ENCODE data around the gene RNF34.
A peak's percentile ranks its signal among the peaks of the same experiment; 100 is the strongest.
"Not testable (repeated sequence)": the region's sequence is repeated elsewhere in the genome, so short reads cannot be mapped to it uniquely, and the experiment has no call there.

RNF34 gene

DNA sequence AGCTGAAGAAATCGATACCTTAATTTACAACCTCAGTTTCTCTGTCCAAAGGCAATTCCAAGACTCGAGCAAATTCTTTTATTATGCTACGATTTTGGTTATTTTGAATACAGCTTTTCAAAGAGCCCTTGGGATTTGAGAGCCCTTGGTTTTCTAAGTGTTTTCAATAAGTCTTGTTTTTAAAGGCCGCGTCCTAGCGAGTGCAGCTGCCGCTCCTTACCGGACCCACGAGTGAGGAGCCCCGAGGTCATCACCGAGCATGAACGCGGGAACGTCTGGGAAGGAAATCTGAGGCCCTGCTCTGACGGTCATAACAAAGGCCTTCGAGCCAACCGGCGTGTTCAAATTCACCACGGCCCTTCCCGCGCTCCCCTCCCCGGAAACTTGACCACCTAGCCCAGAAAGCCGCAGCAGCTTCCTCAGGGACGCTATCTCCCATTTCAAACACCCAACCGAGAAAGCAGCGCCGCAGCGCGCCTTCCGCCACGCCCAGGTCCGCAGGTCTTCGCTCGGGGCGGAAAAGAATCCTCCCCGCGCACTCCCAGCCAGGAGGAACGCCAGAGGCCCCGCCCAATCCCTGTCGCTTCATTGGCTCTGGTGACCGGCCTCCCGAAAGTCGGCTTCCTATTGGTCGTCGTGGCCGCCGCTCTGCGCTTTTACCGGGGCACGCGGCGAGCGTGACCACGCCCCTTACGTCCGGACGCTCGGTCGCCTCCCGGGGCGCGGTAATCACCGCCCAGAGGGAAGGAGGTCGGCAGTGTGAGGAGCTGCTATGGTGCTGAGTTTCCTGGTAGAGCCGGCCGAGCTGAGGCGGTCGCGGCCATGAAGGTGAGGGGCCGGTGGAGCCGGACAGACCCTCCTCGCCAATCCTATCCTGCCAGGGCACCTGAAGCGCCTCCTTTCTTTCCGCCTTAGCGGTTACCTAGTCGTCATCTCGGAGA lies at the start of gene RNF34:
RNF34 (plus strand) TSS at position 728 of the 941 bp plus-strand sequence; CDS start at position 823, 95 bp downstream.
- DNase-seq (ENCODE audit: low read depth in 4 of 4, low spot score in 1 of 4), result peak; percentile 90 to 99 (median 94)

DNA sequence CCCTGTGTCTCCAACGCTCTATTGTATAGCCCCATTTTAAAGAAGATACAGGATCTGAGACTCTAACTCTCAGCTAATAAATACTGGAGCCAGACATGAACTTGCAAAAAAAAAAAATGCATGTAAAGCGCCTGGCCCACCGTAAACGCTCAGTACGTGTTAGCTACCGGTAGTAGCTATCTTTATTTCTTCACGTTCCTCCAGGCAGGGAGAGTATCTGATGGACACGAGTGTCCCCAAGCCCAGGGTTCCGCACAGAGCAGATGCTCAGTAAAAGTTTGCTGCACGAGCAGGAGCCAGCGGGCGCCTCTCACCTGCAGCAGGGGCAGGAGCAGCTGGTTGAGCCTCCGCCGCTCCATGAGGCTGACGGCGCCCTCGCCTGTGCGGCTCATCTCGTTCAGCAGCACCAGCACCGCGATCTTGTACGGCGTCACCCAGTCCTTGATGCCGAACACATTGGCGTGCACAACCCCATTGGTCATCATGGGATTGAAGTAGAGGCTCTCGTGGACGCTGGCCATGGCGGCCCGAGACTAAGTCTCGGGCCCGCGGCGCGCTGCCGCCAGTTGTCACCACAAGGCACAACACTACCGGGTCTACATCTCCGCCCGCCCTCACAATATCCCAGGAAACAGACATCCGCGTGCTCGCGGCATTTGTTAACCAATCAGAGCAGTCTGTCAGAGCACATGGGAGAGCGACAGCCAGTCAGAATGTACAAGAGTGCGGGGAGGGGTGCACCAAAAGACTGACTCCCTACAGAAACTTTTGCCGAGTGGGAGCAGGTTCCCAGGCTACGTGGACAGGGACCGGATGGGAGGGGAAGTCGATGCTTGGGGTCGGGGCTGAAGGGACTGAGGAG lies 47.9 kb upstream of the RNF34 start, which contains the start of gene ANAPC5:
ANAPC5 (minus strand) TSS at position 592 of the 862 bp plus-strand sequence; CDS start at position 521, 71 bp downstream.
- DNase-seq (ENCODE audit: low read depth in 4 of 4, low spot score in 1 of 4), result peak; percentile 69 to 89 (median 74)

DNA sequence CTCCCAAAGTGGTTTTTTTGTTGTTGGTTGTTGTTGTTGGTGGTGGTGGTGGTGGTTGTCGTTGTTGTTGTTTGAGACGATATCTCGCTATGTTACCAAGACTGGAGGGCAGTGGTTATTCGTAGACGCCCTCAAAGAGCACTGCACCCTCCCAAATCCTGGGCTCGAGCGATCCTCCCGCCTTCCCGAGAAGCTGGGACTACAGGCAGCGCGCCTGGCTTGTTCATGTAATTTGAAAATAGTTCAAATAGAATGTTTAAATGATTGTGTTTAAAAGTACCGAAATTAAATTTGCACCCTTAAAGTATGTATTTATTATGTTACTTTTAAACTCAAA lies 47.3 kb upstream of the RNF34 start:
- DNase-seq (ENCODE audit: low read depth in 4 of 4, low spot score in 1 of 4), result no peak

- DNase-seq (ENCODE audit: low read depth in 4 of 4, low spot score in 1 of 4), result no peak
Measured at GRCh38 chr12:121355818-121356217, 44.1 kb upstream of the RNF34 start.

GRCh38 chr12:121356657-121357056 lies 43.3 kb upstream of the RNF34 start:
- DNase-seq (ENCODE audit: low read depth in 4 of 4, low spot score in 1 of 4), result no peak

- no peak for DNase-seq (ENCODE audit: low read depth in 4 of 4, low spot score in 1 of 4)
Measured at GRCh38 chr12:121357331-121357730, 42.6 kb upstream of the RNF34 start.

DNA sequence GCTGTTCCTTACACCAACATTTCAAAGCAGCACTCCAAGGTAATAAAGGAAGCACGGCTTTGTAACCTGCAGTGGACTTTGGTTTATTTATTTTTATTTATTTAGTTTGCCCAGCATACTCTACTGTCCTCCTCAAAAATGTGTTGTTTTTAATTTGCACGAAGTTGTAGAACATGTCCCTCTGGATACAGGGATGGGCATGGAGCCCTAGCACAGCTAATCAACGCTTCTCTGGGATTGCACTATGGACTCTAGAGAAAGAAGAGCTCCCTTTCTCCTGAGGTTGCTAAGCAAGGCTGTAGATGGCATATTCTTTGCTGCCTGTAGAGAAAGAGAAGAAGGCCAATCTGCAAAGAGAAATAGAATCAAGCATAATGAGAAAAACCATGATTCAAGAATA lies 41.8 kb upstream of the RNF34 start:
- DNase-seq (ENCODE audit: low read depth in 4 of 4, low spot score in 1 of 4), result no peak

GRCh38 chr12:121364683-121365121 lies 35.2 kb upstream of the RNF34 start:
- no peak for DNase-seq (ENCODE audit: low read depth in 4 of 4, low spot score in 1 of 4)

DNA sequence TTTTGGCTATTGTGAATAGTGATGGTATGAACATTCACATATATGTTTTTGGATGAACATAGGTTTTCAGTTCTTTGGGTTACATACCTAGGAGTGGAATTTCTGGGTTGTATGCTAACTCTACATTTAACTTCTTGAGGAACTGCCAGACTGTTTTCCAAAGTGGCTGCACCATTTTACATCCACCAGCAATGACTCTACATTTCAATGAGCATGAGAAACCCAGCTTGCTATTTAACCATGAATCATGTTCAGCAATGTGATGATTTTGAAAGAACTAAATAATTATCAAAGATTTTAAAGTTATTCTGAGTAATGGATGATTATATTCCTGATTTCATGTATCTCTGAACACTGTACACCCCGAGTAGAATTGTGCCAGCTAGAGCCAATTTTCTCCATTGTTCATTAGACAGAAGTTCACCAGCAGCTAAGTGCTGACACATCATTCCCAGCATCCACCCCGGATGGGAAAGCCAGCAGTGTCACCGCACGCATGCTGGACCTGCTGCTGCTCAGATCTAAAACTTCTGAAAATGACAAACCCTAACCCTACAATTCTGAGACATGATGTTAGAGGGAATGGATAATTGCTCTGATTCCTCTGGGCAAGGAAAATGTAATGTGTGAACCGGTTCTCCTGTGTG lies 34.4 kb upstream of the RNF34 start:
- no peak for DNase-seq (ENCODE audit: low read depth in 4 of 4, low spot score in 1 of 4)

- no peak for DNase-seq (ENCODE audit: low read depth in 4 of 4, low spot score in 1 of 4)
Measured at GRCh38 chr12:121366063-121366459, 33.9 kb upstream of the RNF34 start.

DNA sequence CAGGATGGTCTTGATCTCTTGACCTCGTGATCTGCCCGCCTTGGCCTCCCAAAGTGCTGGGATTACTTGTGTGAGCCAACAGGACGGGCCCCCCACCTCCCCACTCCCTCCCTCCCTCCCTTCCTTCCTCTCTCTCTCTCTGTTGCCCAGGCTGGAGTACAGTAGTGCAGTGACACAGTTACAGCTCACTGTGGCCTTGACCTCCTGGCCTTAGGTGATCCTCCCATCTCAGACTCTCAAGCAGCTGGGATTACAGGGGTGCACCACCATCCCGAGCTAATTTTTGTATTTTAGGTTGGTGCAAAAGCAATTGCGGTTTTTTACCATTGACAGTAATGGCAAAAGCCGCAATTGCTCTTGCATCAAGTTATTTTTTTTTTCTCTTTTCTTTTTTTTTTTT lies 28.5 kb upstream of the RNF34 start:
- no peak for DNase-seq (ENCODE audit: low read depth in 4 of 4, low spot score in 1 of 4)

- no peak for DNase-seq (ENCODE audit: low read depth in 4 of 4, low spot score in 1 of 4)
Measured at GRCh38 chr12:121373755-121374154, 26.2 kb upstream of the RNF34 start.

- not testable (repeated sequence) for DNase-seq (ENCODE audit: low read depth in 4 of 4, low spot score in 1 of 4)
Measured at GRCh38 chr12:121374336-121374735, 25.6 kb upstream of the RNF34 start.

DNA sequence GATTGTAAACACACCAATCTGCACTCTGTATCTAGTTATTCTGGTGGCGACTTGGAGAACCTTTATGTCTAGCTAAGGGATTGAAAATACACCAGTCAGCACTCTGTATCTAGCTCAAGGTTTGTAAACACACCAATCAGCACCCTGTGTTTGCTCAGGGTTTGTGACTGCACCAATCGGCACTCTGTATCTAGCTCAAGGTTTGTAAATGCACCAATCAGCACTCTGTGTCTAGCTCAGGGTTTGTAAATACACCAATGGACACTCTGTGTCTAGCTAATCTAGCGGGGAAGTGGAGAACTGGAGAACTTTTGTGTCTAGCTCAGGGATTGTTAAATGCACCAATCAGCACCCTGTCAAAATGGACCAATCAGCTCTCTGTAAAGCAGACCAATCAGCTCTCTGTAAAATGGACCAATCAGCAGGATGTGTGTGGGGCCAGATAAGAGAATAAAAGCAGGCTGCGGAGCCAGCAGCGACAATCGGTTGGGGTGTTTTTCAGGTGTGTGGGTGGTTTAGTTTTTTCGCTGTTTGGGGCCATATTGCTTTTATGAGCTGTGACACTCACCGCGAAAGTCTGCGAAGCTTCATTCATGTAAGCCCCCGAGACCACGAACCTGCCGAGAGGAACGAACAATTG lies 24.9 kb upstream of the RNF34 start:
- not testable (repeated sequence) for DNase-seq (ENCODE audit: low read depth in 4 of 4, low spot score in 1 of 4)

DNA sequence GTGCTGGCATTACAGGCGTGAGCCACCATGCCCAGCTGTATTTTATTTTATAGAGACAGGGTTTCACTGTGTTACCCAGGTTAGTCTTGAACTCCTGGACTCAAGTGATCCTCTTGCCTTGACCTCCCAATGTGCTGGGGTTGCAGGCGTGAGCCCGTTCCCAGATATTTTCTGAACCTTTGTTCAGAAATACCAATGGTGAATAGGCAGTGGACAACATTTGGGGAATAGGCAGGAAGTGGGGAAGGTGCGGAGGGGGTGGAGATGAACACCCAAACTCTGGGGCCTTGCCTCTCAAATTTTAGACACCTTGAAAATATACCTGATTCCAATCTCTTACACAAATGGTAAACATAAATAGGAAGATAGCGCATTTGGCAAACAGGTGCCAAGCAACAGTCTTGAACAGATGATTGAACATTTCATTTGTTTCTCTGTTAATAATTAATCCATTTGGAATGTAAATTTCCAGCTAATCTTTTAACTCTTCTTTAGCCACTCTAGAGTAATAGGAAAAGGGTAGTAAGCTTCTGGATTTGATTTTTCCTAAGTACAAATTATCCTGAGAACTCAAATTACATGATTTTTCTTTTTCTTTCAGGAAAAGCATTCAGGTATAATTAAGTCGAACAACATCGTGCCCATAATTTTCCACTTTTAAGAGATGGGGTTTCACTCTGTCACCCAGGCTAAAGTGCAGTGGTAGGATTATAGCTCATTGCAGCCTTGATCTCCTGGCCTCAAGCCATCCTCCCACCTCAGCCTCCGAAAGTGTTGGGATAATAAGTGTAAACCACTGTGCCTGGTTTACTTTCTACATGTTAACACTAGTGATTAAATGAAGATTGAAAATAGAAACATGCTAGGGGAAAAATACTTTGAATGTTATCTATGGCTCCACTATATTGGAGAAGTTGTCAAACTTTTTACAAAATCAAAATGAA lies 22.9 kb upstream of the RNF34 start:
- DNase-seq (ENCODE audit: low read depth in 4 of 4, low spot score in 1 of 4), result no peak

- no peak for DNase-seq (ENCODE audit: low read depth in 4 of 4, low spot score in 1 of 4)
Measured at GRCh38 chr12:121378736-121379135, 21.2 kb upstream of the RNF34 start.

GRCh38 chr12:121379945-121380344 lies 20.0 kb upstream of the RNF34 start:
- no peak for DNase-seq (ENCODE audit: low read depth in 4 of 4, low spot score in 1 of 4)

- DNase-seq (ENCODE audit: low read depth in 4 of 4, low spot score in 1 of 4), result no peak
Measured at GRCh38 chr12:121383601-121384021, 16.3 kb upstream of the RNF34 start.

DNA sequence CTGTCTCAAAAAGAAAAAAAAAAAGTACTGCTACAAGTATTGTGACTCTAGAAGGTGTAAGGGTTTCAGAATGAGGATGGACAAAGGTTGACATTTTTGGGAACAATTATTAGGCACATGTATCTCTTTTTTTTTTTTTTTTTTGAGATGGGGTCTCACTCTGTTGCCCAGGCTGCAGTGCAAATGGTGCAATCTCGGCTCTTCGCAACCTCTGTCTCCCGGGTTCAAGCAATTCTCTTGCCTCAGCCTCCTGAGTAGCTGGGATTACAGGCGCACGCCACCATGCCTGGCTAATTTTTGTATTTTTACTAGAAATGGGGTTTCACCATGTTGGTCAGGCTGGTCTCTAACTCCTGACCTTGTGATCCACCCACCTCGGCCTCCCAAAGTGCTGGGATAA lies 15.0 kb upstream of the RNF34 start:
- DNase-seq (ENCODE audit: low read depth in 4 of 4, low spot score in 1 of 4), result not testable (repeated sequence)
